B cell (primary cell): ENCODE data around the gene DERA. TPM values are rescaled to one million over a fixed set of nuclear protein-coding genes. Genes with fewer than 3 reads are reported as not detected.

Experiments
- ATAC-seq: fragments of 200-7000 bp; cut with Tn5 transposase; one replicate; pipeline ENCODE4 v1.10.0; 2021; ENCODE audit warnings: low read depth, mild to moderate bottlenecking, moderate number of reproducible peaks, moderate library complexity
- CTCF ChIA-PET: fragments of 350-600 bp; sonication (Branson Sonifier 250); formaldehyde crosslinking; loops from one replicate; lab custom pipeline; 2021; ENCODE audit warnings: antibody characterized with exemption, inconsistent platforms; lab: Charles Lee
- POLR2A ChIA-PET: fragments of 350-600 bp; sonication (Branson Sonifier 250); formaldehyde crosslinking; loops from one replicate; lab custom pipeline; 2021; ENCODE audit warnings: antibody characterized with exemption; lab: Charles Lee
- DNase-seq: peaks from one replicate; pipeline ENCODE4 v3.0.0; 2013
- H2AFZ ChIP-seq: 2 replicates; pipeline ENCODE4 v1.6.1; 2012; ENCODE audit warnings: mild to moderate bottlenecking, low read depth, low read length; ENCODE audit not compliant: insufficient read depth, poor library complexity, severe bottlenecking
- H3K27ac ChIP-seq, 2 donors: 1 replicate in 1 of 2; 2 replicates in 1 of 2; pipeline ENCODE4 v1.5.1; 2012 to 2013; ENCODE audit warnings: low read length in 2 of 2, mild to moderate bottlenecking in 2 of 2, moderate library complexity in 1 of 2
- H3K27me3 ChIP-seq, 4 experiments: fragments of 200-600 bp in 1 of 4; sonication (generic) in 1 of 4; replicated peaks in 1 of 4; 1 replicate in 2 of 4; 2 replicates in 2 of 4; pipeline versions ENCODE4 v1.6.1 to v1.7.0; 2013 to 2016; ENCODE audit warnings: low read length in 3 of 4, mild to moderate bottlenecking in 2 of 4, mixed read lengths in 1 of 4, moderate library complexity in 1 of 4; ENCODE audit not compliant: insufficient read depth in 4 of 4, control insufficient read depth in 3 of 4; ENCODE audit errors: control extremely low read depth in 1 of 4
- H3K36me3 ChIP-seq, 2 experiments: replicated peaks in 1 of 2; 1 replicate in 1 of 2; 2 replicates in 1 of 2; pipeline versions ENCODE4 v1.6.1 to v1.7.1; 2013; ENCODE audit warnings: low read length in 1 of 2; ENCODE audit not compliant: insufficient read depth in 2 of 2, control insufficient read depth in 1 of 2; ENCODE audit errors: control extremely low read depth in 1 of 2, extremely low read depth in 1 of 2
- H3K4me1 ChIP-seq, 2 donors: fragments of 200-600 bp in 1 of 2; sonication (generic) in 1 of 2; 1 replicate in 1 of 2; 2 replicates in 1 of 2; pipeline versions ENCODE4 v1.5.1 to v1.6.1; 2013 to 2017; ENCODE audit warnings: low read length in 2 of 2; ENCODE audit not compliant: control insufficient read depth in 2 of 2, insufficient read depth in 2 of 2
- H3K4me2 ChIP-seq: replicated peaks from 2 replicates; pipeline ENCODE3; 2012; ENCODE audit warnings: mild to moderate bottlenecking, low read depth, low read length; ENCODE audit not compliant: poor library complexity, severe bottlenecking
- H3K4me3 ChIP-seq, 5 experiments: fragments of 200-600 bp in 1 of 5; sonication (generic) in 1 of 5; 1 replicate in 3 of 5; 2 replicates in 2 of 5; pipeline versions ENCODE4 v1.5.1 to v1.7.0; 2011 to 2016; ENCODE audit warnings: low read length in 4 of 5, mild to moderate bottlenecking in 4 of 5, low read depth in 2 of 5, control low read depth in 1 of 5, moderate library complexity in 1 of 5; ENCODE audit not compliant: insufficient read depth in 1 of 5; ENCODE audit errors: control extremely low read depth in 1 of 5, extremely low read depth in 1 of 5
- H3K79me2 ChIP-seq: fragments of 200-600 bp; sonication (generic); one replicate; pipeline ENCODE4 v1.6.0; 2016; ENCODE audit warnings: low read length; ENCODE audit not compliant: control insufficient read depth, insufficient read depth
- H3K9ac ChIP-seq: fragments of 200-600 bp; sonication (generic); 2 replicates; pipeline ENCODE4 v1.6.1; 2017; ENCODE audit warnings: mild to moderate bottlenecking, low read length, moderate library complexity
- H3K9me3 ChIP-seq, 3 donors: one replicate each; pipeline versions ENCODE4 v1.6.1 to v1.7.1; 2013; ENCODE audit warnings: low read length in 2 of 3; ENCODE audit not compliant: control insufficient read depth in 2 of 3, insufficient read depth in 1 of 3; ENCODE audit errors: control extremely low read depth in 1 of 3
- H4K20me1 ChIP-seq: 2 replicates; pipeline ENCODE4 v1.6.0; 2012; ENCODE audit warnings: mild to moderate bottlenecking, low read length; ENCODE audit not compliant: insufficient read depth, control insufficient read depth, poor library complexity, severe bottlenecking
- H3K27ac Mint-ChIP-seq: one replicate; pipeline ENCODE4 v1.8.0; 2021; ENCODE audit warnings: mixed read lengths
- H3K27me3 Mint-ChIP-seq: one replicate; pipeline ENCODE4 v1.8.0; 2021; ENCODE audit warnings: mixed read lengths
- H3K4me1 Mint-ChIP-seq: one replicate; pipeline ENCODE4 v1.8.0; 2021; ENCODE audit warnings: mixed read lengths
- H3K4me3 Mint-ChIP-seq: one replicate; pipeline ENCODE4 v1.8.0; 2021; ENCODE audit warnings: mixed read lengths
- H3K9me3 Mint-ChIP-seq: one replicate; pipeline ENCODE4 v1.8.0; 2022; ENCODE audit warnings: mixed read lengths; ENCODE audit not compliant: insufficient read depth
- EZH2 ChIP-seq: IDR thresholded peaks from 2 replicates; pipeline ENCODE4 v1.6.1; 2012; ENCODE audit warnings: borderline replicate concordance, low read depth, mild to moderate bottlenecking, moderate library complexity, low read length; ENCODE audit not compliant: insufficient read depth, poor library complexity, severe bottlenecking
- WGBS: methylation state at CpG from one replicate; pipeline ENCODE4 v1.1.5; 2013; ENCODE audit warnings: missing lambda C conversion rate; ENCODE audit not compliant: insufficient coverage; 5-methylcytosine and 5-hydroxymethylcytosine counted together
- intact Hi-C: fragments of 100-400 bp; cut with micrococcal nuclease; formaldehyde crosslinking; loops from one replicate; pipeline ENCODE4 v1.10.0; 2022
- polyA plus RNA-seq: library from polyadenylated mRNA; depleted of rRNA; stranded (reverse); fragments of >200 nt; gene quantifications from 2 replicates; pipeline ENCODE4 v1.2.3, GENCODE V29; 2012
- total RNA-seq, 2 donors: library from RNA; stranded (reverse); fragments of 120-200 nt in 1 of 2; gene quantifications; 1 replicate in 1 of 2; 2 replicates in 1 of 2; pipeline versions ENCODE4 v1.2.3 to v1.2.4, GENCODE V29; 2013 to 2022
- TF ChIP-seq, protein P1 (sequence below): fragments of 200-600 bp; IDR thresholded peaks from one replicate; pipeline ENCODE4 v1.8.0; 2022; ENCODE audit warnings: antibody characterized with exemption, mild to moderate bottlenecking

The DERA gene
- total and polyA plus RNA-seq, 2 donors (not counting 1 experiment from before 2014, with no cell fraction given): 9.4 to 20.5 TPM

DNA sequence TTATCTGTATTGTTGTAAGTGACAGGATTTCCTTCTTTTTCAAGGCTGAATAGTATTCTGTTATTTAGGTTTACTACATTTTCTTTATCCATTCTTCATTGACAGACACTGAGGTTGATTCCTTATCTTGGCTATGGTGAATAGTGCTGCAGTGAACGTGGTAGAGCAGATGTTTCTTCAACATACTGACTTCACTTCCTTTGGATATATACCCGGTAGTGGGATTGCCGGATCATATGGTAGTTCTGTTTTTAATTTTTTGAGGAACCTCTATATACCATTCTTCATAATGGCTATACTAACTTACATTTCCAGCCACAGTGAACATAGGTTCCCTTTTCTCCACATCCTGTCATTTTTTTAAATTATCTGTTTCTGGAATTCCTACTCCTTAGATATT lies 21.8 kb downstream of the DERA start:
- peaks cover 26% of the 10 kb centered on the region for H3K4me1 Mint-ChIP-seq

DNA sequence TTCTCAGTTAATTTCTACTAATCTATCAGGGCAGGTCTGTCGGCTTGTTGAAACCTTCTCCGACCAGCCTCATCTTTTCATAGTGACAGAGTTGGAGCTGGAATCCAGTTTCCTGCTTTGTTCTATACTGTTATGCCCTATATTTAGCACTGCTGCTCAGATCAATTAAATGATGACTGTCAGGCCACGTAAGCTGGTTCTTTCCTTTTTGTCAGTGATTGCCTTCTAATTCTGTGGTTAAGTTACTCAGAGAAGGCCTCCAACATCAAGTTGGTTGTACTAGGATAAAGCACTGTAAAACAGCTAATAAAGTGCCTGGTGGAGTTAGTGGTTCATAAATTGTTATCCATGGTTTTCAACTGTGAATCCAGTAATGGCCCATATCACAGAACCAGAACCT lies 22.6 kb downstream of the DERA start:
- Mint-ChIP-seq H3K27ac (no peak overlapping the region), H3K9me3 (peaks cover 2% of the 10 kb centered on the region), H3K4me3 (no peak overlapping the region), H3K27me3 (no peaks in the 10 kb centered on the region), H3K4me1 (peaks cover 27% of the 10 kb centered on the region)
- peaks cover 0 to 3% (median 1%) of the 10 kb centered on the region in 3 donors for H3K9me3 ChIP-seq
- H2AFZ ChIP-seq: no peak overlapping the region
- peaks cover 11 to 13% of the 10 kb centered on the region in 2 donors for H3K4me1 ChIP-seq
- peaks cover 21% of the 10 kb centered on the region for H3K79me2 ChIP-seq
- CTCF ChIA-PET: no interaction called here
- H3K27me3 ChIP-seq: no peaks in the 10 kb centered on the region
- H3K9ac ChIP-seq: no peak overlapping the region
- no peaks in the 10 kb centered on the region for H4K20me1 ChIP-seq
- no peak overlapping the region for H3K4me2 ChIP-seq
- H3K36me3 ChIP-seq: peaks cover 0 to 1% of the 10 kb centered on the region in 2 experiments
- no peak for DNase-seq
- POLR2A ChIA-PET: no interaction called here
- H3K27ac ChIP-seq: no peak overlapping the region
- intact Hi-C loops: no loop called here
- no peak overlapping the region for H3K4me3 ChIP-seq
- TF ChIP-seq EZH2: no peak
- TF ChIP-seq, protein P1, sequence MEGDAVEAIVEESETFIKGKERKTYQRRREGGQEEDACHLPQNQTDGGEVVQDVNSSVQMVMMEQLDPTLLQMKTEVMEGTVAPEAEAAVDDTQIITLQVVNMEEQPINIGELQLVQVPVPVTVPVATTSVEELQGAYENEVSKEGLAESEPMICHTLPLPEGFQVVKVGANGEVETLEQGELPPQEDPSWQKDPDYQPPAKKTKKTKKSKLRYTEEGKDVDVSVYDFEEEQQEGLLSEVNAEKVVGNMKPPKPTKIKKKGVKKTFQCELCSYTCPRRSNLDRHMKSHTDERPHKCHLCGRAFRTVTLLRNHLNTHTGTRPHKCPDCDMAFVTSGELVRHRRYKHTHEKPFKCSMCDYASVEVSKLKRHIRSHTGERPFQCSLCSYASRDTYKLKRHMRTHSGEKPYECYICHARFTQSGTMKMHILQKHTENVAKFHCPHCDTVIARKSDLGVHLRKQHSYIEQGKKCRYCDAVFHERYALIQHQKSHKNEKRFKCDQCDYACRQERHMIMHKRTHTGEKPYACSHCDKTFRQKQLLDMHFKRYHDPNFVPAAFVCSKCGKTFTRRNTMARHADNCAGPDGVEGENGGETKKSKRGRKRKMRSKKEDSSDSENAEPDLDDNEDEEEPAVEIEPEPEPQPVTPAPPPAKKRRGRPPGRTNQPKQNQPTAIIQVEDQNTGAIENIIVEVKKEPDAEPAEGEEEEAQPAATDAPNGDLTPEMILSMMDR: no peak
- no peak for ATAC-seq
- WGBS: 100% methylated on average over 2 of the region's 3 CpGs

More for the DNA sequence above, 21.8 kb downstream of the DERA start:
- CTCF ChIA-PET: no interaction called here
- H3K27ac ChIP-seq: no peak overlapping the region
- peaks cover 2% of the 10 kb centered on the region for H3K9me3 Mint-ChIP-seq
- H3K4me1 ChIP-seq: peaks cover 11 to 13% of the 10 kb centered on the region in 2 donors
- no peaks in the 10 kb centered on the region for H3K27me3 ChIP-seq
- DNase-seq: no peak
- no CpG with 5 or more reads among the region's 3 CpGs for WGBS
- peaks cover 21% of the 10 kb centered on the region for H3K79me2 ChIP-seq
- H3K4me3 ChIP-seq: no peak overlapping the region
- no peak overlapping the region for H3K27ac Mint-ChIP-seq
- H3K4me2 ChIP-seq: no peak overlapping the region
- POLR2A ChIA-PET: no interaction called here
- no peaks in the 10 kb centered on the region for H3K27me3 Mint-ChIP-seq
- no peaks in the 10 kb centered on the region for H4K20me1 ChIP-seq
- no peak overlapping the region for H2AFZ ChIP-seq
- intact Hi-C loops: no loop called here
- TF ChIP-seq, protein P1: no peak
- TF ChIP-seq EZH2: no peak
- no peak overlapping the region for H3K4me3 Mint-ChIP-seq
- H3K9me3 ChIP-seq: peaks cover 0 to 3% (median 0%) of the 10 kb centered on the region in 3 donors
- ATAC-seq: no peak
- no peak overlapping the region for H3K9ac ChIP-seq
- peaks cover 0 to 5% of the 10 kb centered on the region in 2 experiments for H3K36me3 ChIP-seq
